ENCODE results near the gene SPEF1.

SPEF1 gene

GRCh38 chr20:3754276-3754630 is 27.0 kb downstream of the SPEF1 start:
- ChIA-PET POLR2A (no interaction called here), CTCF (interaction anchor here (0.7 to 10.7 kb wide), 14 partner anchors 6 to 191 kb away, joined by 3 to 119 read pairs (median 4); partner anchors contain the start of genes ADISSP, AP5S1 and SPEF1)
- H3K4me3 ChIP-seq (ENCODE audit: low read depth, low read length), result no peak overlapping the region
- no peak for TF ChIP-seq CTCF (IDR thresholded peaks at IDR 0.05; ENCODE audit: insufficient read depth, low read length, missing control alignments)
- DNase-seq (ENCODE audit: low read depth, low spot score), result no peak

GRCh38 chr20:3753501-3754275 is 27.6 kb downstream of the SPEF1 start:
- no peak for TF ChIP-seq CTCF (IDR thresholded peaks at IDR 0.05; ENCODE audit: insufficient read depth, low read length, missing control alignments)
- no peak overlapping the region for H3K4me3 ChIP-seq (ENCODE audit: low read depth, low read length)
- DNase-seq (ENCODE audit: low read depth, low spot score), result no peak
- ChIA-PET POLR2A (interaction anchor here (1.2 kb wide), 1 partner anchor 14 kb away, joined by 3 read pairs; no protein-coding TSS in a partner anchor), CTCF (interaction anchor here (0.8 to 11.2 kb wide), 29 partner anchors 4 to 339 kb away, joined by 3 to 119 read pairs (median 5); partner anchors contain the start of genes ADISSP, AP5S1 and SPEF1)

- no peak overlapping the region for H3K4me3 ChIP-seq (ENCODE audit: low read depth, low read length)
- TF ChIP-seq CTCF (IDR thresholded peaks at IDR 0.05; ENCODE audit: insufficient read depth, low read length, missing control alignments), result peak; percentile 83
- ChIA-PET CTCF (interaction anchor here (0.9 to 11.2 kb wide), 26 partner anchors 4 to 371 kb away, joined by 3 to 119 read pairs (median 5); partner anchors contain the start of genes ADISSP and SPEF1), POLR2A (interaction anchor here (0.6 to 1.2 kb wide), 2 partner anchors 15 to 124 kb away, joined by 3 to 4 read pairs; no protein-coding TSS in a partner anchor)
- peak; percentile 16 for DNase-seq (ENCODE audit: low read depth, low spot score)
Measured at GRCh38 chr20:3753098-3753497, 28.1 kb downstream of the SPEF1 start.

- ChIA-PET POLR2A (interaction anchor here (0.6 to 1.2 kb wide), 2 partner anchors 16 to 125 kb away, joined by 3 to 4 read pairs; no protein-coding TSS in a partner anchor), CTCF (interaction anchor here (0.9 to 11.2 kb wide), 24 partner anchors 4 to 372 kb away, joined by 3 to 119 read pairs (median 6); partner anchors contain the start of genes ADISSP and SPEF1)
- DNase-seq (ENCODE audit: low read depth, low spot score), result no peak
- no peak overlapping the region for H3K4me3 ChIP-seq (ENCODE audit: low read depth, low read length)
- no peak for TF ChIP-seq CTCF (IDR thresholded peaks at IDR 0.05; ENCODE audit: insufficient read depth, low read length, missing control alignments)
Measured at GRCh38 chr20:3752386-3752759, 28.9 kb downstream of the SPEF1 start.

GRCh38 chr20:3751675-3752385 is 29.4 kb downstream of the SPEF1 start:
- TF ChIP-seq CTCF (IDR thresholded peaks at IDR 0.05; ENCODE audit: insufficient read depth, low read length, missing control alignments), result no peak
- ChIA-PET POLR2A (interaction anchor here (0.6 kb wide), 1 partner anchor 130 kb away, joined by 3 read pairs; no protein-coding TSS in a partner anchor), CTCF (interaction anchor here (0.9 to 11.2 kb wide), 23 partner anchors 4 to 340 kb away, joined by 3 to 119 read pairs (median 6); partner anchors contain the start of genes ADISSP and SPEF1)
- DNase-seq (ENCODE audit: low read depth, low spot score), result no peak
- no peak overlapping the region for H3K4me3 ChIP-seq (ENCODE audit: low read depth, low read length)
